K562 (cell line): ENCODE measurements around the gene TLE6. TPM values are rescaled to one million over a fixed set of nuclear protein-coding genes. Genes with fewer than 3 reads are reported as not detected.

ENCODE experiments used
- ATAC-seq: fragments of 200-7000 bp; cut with Tn5 transposase; 3 replicates; pipeline ENCODE4 v1.9.1; 2020; ENCODE audit warnings: moderate library complexity
- BruUV-seq: library from RNA; stranded (reverse); fragments of 400-500 nt; replicated peaks from 2 replicates; lab custom pipeline; 2021; lab: Mats Ljungman, UMichigan
- CTCF ChIA-PET: fragments of 300-600 bp; formaldehyde crosslinking; extraction: SDS; loops from one replicate; lab custom pipeline; 2021; ENCODE audit warnings: low intra/inter-chr PET ratio; lab: Yijun Ruan, JAX
- POLR2A ChIA-PET: fragments of 300-600, 350-650 bp; sonication (Branson Sonifier 250); formaldehyde crosslinking; extraction: SDS; loops from one replicate; lab custom pipeline; 2021; ENCODE audit warnings: antibody characterized with exemption, inconsistent platforms; lab: Yijun Ruan, JAX
- DNase-seq, 4 experiments: peaks; one replicate each; pipeline versions ENCODE4 v3.0.0 to v3.0.0-alpha.2; 2011 to 2018; ENCODE audit warnings: low spot score in 3 of 4, mixed read lengths in 3 of 4; ENCODE audit errors: extremely low read depth in 1 of 4
- FAIRE-seq: peaks from 2 replicates; lab custom pipeline; 2011; peaks lifted over from hg19 to GRCh38; lab: Jason Lieb, UNC
- H2AFZ ChIP-seq: 2 replicates; pipeline ENCODE4 v1.6.0; 2011; ENCODE audit warnings: low read depth, low read length, control low read depth, inconsistent platforms
- H3K27ac ChIP-seq: fragments of 200-600 bp; 3 replicates; pipeline ENCODE4 v1.8.0; 2011; ENCODE audit warnings: low read depth, mild to moderate bottlenecking, control low read depth, inconsistent platforms, low read length, moderate library complexity, mixed read lengths; ENCODE audit errors: extremely low read depth
- H3K27me3 ChIP-seq, 2 experiments: fragments of 300-600 bp in 1 of 2; 2 replicates in 1 of 2; 3 replicates in 1 of 2; pipeline versions ENCODE4 v1.6.0 to v1.8.0; 2011; ENCODE audit warnings: inconsistent platforms in 2 of 2, low read length in 2 of 2, mild to moderate bottlenecking in 1 of 2, mixed read lengths in 1 of 2, moderate library complexity in 1 of 2; ENCODE audit not compliant: control insufficient read depth in 2 of 2, insufficient read depth in 2 of 2
- H3K36me3 ChIP-seq: fragments of 300-600 bp; 3 replicates; pipeline ENCODE4 v1.8.0; 2011; ENCODE audit warnings: mild to moderate bottlenecking, low read length, inconsistent platforms; ENCODE audit not compliant: control insufficient read depth, insufficient read depth
- H3K4me1 ChIP-seq, 2 experiments: fragments of 200-600 bp in 1 of 2; replicated peaks in 1 of 2; 2 replicates in 1 of 2; 3 replicates in 1 of 2; pipeline versions ENCODE4 v1.5.1 to v1.8.0; 2011; ENCODE audit warnings: inconsistent platforms in 2 of 2, low read length in 2 of 2, mild to moderate bottlenecking in 1 of 2, mixed read lengths in 1 of 2, moderate library complexity in 1 of 2; ENCODE audit not compliant: control insufficient read depth in 2 of 2, insufficient read depth in 2 of 2
- H3K4me2 ChIP-seq: 2 replicates; pipeline ENCODE4 v1.6.1; 2011; ENCODE audit warnings: low read length, control low read depth, inconsistent platforms, mixed read lengths; ENCODE audit not compliant: insufficient read depth
- H3K4me3 ChIP-seq: fragments of 200-600 bp; sonication (generic), shearing (Covaris generic); 2 replicates; pipeline ENCODE4 v1.5.1; 2016; ENCODE audit warnings: control low read depth, inconsistent platforms
- H3K79me2 ChIP-seq: fragments of 200-600 bp; 3 replicates; pipeline ENCODE4 v1.8.0; 2011; ENCODE audit warnings: low read length, inconsistent platforms; ENCODE audit not compliant: control insufficient read depth, insufficient read depth
- H3K9ac ChIP-seq, 2 experiments: 2 replicates each; pipeline versions ENCODE4 v1.6.0 to v1.6.1; 2011; ENCODE audit warnings: low read depth in 2 of 2, low read length in 2 of 2, control low read depth in 1 of 2, inconsistent platforms in 1 of 2, mild to moderate bottlenecking in 1 of 2, mixed read lengths in 1 of 2; ENCODE audit not compliant: insufficient read depth in 1 of 2
- H3K9me1 ChIP-seq: one replicate; pipeline ENCODE4 v1.6.0; 2011; ENCODE audit warnings: inconsistent platforms, mild to moderate bottlenecking, low read length, moderate library complexity; ENCODE audit not compliant: control insufficient read depth, insufficient read depth
- H3K9me3 ChIP-seq: replicated peaks from 2 replicates; pipeline ENCODE4 v1.5.1; 2011; ENCODE audit warnings: low read depth, low read length, inconsistent platforms; ENCODE audit not compliant: control insufficient read depth, insufficient read depth
- H4K20me1 ChIP-seq: replicated peaks from 2 replicates; pipeline ENCODE4 v1.6.1; 2011; ENCODE audit warnings: low read length, inconsistent platforms, mixed read lengths; ENCODE audit not compliant: control insufficient read depth, insufficient read depth
- CHD2 ChIP-seq: IDR thresholded peaks from 2 replicates; pipeline ENCODE4 v1.6.1; 2011; ENCODE audit warnings: low read depth, low read length
- DNMT1 ChIP-seq: fragments of 450-650 bp; IDR thresholded peaks from 2 replicates; pipeline ENCODE4 v1.6.1; 2016; ENCODE audit warnings: antibody characterized with exemption, mild to moderate bottlenecking
- NFE2L1 ChIP-seq: fragments of 450-650 bp; IDR thresholded peaks from 2 replicates; pipeline ENCODE4 v1.6.1; 2016; ENCODE audit warnings: missing genetic modification characterization, low read depth, mild to moderate bottlenecking, missing compliant biosample characterization, moderate library complexity, borderline replicate concordance
- PML ChIP-seq: IDR thresholded peaks from 2 replicates; pipeline ENCODE4 v1.6.1; 2012; ENCODE audit warnings: low read length, inconsistent platforms
- ZNF224 ChIP-seq: sonication (generic); formaldehyde crosslinking; IDR thresholded peaks from 2 replicates; pipeline ENCODE4 v1.8.0; 2022; ENCODE audit warnings: mild to moderate bottlenecking, missing genetic modification reagents
- ZNF384 ChIP-seq: IDR thresholded peaks from 2 replicates; pipeline ENCODE4 v1.6.1; 2012; ENCODE audit warnings: low read depth, low read length, improper control_type of control experiment
- WGBS: fragments of 100-300 bp; shearing (Covaris generic); methylation state at CpG from one replicate; pipeline ENCODE4 v1.1.6; 2016; ENCODE audit warnings: low coverage, mixed read lengths; ENCODE audit not compliant: insufficient coverage; ENCODE audit errors: missing lambda C conversion rate; 5-methylcytosine and 5-hydroxymethylcytosine counted together
- in situ Hi-C: fragments of 300-500 bp; cut with MboI; formaldehyde crosslinking; loops from 4 replicates; pipeline ENCODE4 v1.15.0; 2018; ENCODE audit warnings: inconsistent platforms, mixed read lengths
- intact Hi-C: fragments of 100-400 bp; cut with micrococcal nuclease; formaldehyde crosslinking; loops from 2 replicates; pipeline ENCODE4 v1.14.2; 2022
- polyA plus RNA-seq, 8 experiments: library from polyadenylated mRNA; depleted of rRNA in 4 of 8; stranded (reverse) in 5 of 8; unstranded in 3 of 8; fragments of >200 nt; fragmentation: Nextera tagmentation in 2 of 8; fragmentation: Illumina TruSeq in 1 of 8; extraction: Ambion mirVana in 2 of 8; extraction: Trizol in 1 of 8; gene quantifications; 2 replicates each; pipeline versions ENCODE4 v1.2.1 to v1.2.3, GENCODE V29; 2011 to 2014; ENCODE audit warnings: inconsistent platforms in 1 of 8, missing spikeins in 1 of 8
- total RNA-seq, 7 experiments: library from RNA; depleted of rRNA in 6 of 7; stranded (reverse); fragments of >200 nt in 6 of 7; fragmentation: Illumina TruSeq in 2 of 7; extraction: Trizol in 2 of 7; gene quantifications; 2 replicates each; pipeline versions ENCODE4 v1.2.1 to v1.2.3, GENCODE V29; 2011 to 2021; ENCODE audit warnings: low replicate concordance in 1 of 7
- TF ChIP-seq, protein P1 (sequence below): fragments of 450-650 bp; IDR thresholded peaks from 2 replicates; pipeline ENCODE4 v1.6.1; 2018; ENCODE audit not compliant: partially characterized antibody

TLE6 gene
- total and polyA plus RNA-seq, 9 of the 15 experiments (the other 6 are each of a cell fraction or from before 2014, with no cell fraction given), result 1.1 to 6.1 (median 2.5) TPM

DNA sequence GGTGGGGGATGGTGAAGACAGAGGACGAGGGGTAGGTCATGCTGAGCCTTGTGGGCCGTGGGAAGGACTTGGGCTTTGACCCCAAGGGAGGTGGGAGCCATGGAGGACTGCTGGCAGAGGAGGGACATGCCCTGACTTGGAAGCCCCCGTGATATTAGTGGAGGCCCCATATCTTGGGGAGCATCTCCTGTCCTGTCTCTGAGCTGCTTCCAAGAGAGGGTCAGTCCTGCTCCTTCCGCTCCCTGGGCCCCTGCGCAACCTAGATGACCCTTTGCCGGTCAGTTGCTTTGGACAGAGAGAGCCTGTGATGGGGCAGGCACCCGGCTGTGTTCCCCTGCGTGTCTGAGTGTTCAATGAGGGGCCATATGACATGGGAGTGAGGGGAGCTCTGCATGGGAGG, 5.2 kb downstream of the TLE6 start:
- H3K79me2 ChIP-seq, result no peaks in the 10 kb centered on the region
- no peak overlapping the region for H2AFZ ChIP-seq
- intact Hi-C loops, result no loop called here
- no peak overlapping the region for H3K4me3 ChIP-seq
- 53% methylated on average over 7 of the region's 8 CpGs for WGBS
- no peak overlapping the region for H3K4me2 ChIP-seq
- CTCF ChIA-PET, result no interaction called here
- H3K36me3 ChIP-seq, result no peaks in the 10 kb centered on the region
- TF ChIP-seq ZNF384, result peak; percentile 16; the same call in 1 of the 2 replicates
- TF ChIP-seq CHD2, result no peak
- TF ChIP-seq, protein P1, sequence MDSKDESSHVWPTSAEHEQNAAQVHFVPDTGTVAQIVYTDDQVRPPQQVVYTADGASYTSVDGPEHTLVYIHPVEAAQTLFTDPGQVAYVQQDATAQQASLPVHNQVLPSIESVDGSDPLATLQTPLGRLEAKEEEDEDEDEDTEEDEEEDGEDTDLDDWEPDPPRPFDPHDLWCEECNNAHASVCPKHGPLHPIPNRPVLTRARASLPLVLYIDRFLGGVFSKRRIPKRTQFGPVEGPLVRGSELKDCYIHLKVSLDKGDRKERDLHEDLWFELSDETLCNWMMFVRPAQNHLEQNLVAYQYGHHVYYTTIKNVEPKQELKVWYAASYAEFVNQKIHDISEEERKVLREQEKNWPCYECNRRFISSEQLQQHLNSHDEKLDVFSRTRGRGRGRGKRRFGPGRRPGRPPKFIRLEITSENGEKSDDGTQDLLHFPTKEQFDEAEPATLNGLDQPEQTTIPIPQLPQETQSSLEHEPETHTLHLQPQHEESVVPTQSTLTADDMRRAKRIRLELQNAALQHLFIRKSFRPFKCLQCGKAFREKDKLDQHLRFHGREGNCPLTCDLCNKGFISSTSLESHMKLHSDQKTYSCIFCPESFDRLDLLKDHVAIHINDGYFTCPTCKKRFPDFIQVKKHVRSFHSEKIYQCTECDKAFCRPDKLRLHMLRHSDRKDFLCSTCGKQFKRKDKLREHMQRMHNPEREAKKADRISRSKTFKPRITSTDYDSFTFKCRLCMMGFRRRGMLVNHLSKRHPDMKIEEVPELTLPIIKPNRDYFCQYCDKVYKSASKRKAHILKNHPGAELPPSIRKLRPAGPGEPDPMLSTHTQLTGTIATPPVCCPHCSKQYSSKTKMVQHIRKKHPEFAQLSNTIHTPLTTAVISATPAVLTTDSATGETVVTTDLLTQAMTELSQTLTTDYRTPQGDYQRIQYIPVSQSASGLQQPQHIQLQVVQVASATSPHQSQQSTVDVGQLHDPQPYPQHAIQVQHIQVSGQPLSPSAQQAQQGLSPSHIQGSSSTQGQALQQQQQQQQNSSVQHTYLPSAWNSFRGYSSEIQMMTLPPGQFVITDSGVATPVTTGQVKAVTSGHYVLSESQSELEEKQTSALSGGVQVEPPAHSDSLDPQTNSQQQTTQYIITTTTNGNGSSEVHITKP, result no peak
- no peak for TF ChIP-seq DNMT1
- no peak for TF ChIP-seq PML
- TF ChIP-seq ZNF224 (CRISPR knock-in tag), result no peak
- TF ChIP-seq NFE2L1 (tag), result no peak
- TF ChIP-seq, all 486 proteins: peak for 1
- Histone ChIP-seq H3K9me1 (no peaks in the 10 kb centered on the region), H3K9me3 (no peaks in the 10 kb centered on the region), H3K27me3 (peaks cover 0 to 9% of the 10 kb centered on the region in 2 experiments; a peak in 2 of 5 replicates), H3K4me1 (peaks cover 7 to 40% of the 10 kb centered on the region in 2 experiments; a peak in 4 of 5 replicates), H4K20me1 (no peaks in the 10 kb centered on the region), H3K27ac (no peak overlapping the region), H3K9ac (no peak overlapping the region)
- ATAC-seq (no peak), FAIRE-seq (no peak), DNase-seq (peak in 2 of 4 experiments; percentile 5 to 6)
- POLR2A ChIA-PET, result interaction anchor here (0.5 to 1.2 kb wide), 7 partner anchors 8 to 60 kb away, joined by 3 to 5 read pairs (median 3); partner anchors contain the start of gene ZNF77
- no TSS peak for BruUV-seq
- in situ Hi-C loops, result no loop called here
